ENCODE results near the gene KLF9. TPM values are rescaled to one million over a fixed set of nuclear protein-coding genes. Genes with fewer than 3 reads are reported as not detected.

The KLF9 gene
- total RNA-seq, 1 experiment from 2014 or later = 1.0 TPM

- Mint-ChIP-seq H3K27ac (no peak overlapping the region), H3K4me1 (peaks cover 8% of the 10 kb centered on the region; the same call in 1 of the 2 replicates), H3K36me3 (no peaks in the 10 kb centered on the region), H3K4me3 (no peak overlapping the region), H3K9me3 (no peaks in the 10 kb centered on the region), H3K27me3 (ENCODE audit: low read depth) (no peaks in the 10 kb centered on the region; the same call in 1 of the 2 replicates)
- CTCF ChIA-PET = no interaction called here
- ATAC-seq = no peak
- TF ChIP-seq ZNF396 (CRISPR knock-in tag; IDR thresholded peaks at IDR 0.05; ENCODE audit: borderline replicate concordance) (no peak), USF2 (CRISPR knock-in tag; IDR thresholded peaks at IDR 0.05) (no peak), ATF1 (CRISPR knock-in tag; IDR thresholded peaks at IDR 0.05) (no peak), MXD4 (CRISPR knock-in tag; IDR thresholded peaks at IDR 0.05; ENCODE audit: borderline replicate concordance) (no peak), ZMAT4 (CRISPR knock-in tag; IDR thresholded peaks at IDR 0.05) (no peak), RELA (CRISPR knock-in tag; IDR thresholded peaks at IDR 0.05; ENCODE audit: borderline replicate concordance) (no peak), NFATC4 (CRISPR knock-in tag; IDR thresholded peaks at IDR 0.05) (no peak), FOXP1 (CRISPR knock-in tag; IDR thresholded peaks at IDR 0.05; ENCODE audit: borderline replicate concordance) (no peak), ZNF317 (CRISPR knock-in tag; IDR thresholded peaks at IDR 0.05; ENCODE audit: borderline replicate concordance, low read depth) (no peak), HMGXB4 (CRISPR knock-in tag; IDR thresholded peaks at IDR 0.05) (no peak)
- TF ChIP-seq, protein P1, sequence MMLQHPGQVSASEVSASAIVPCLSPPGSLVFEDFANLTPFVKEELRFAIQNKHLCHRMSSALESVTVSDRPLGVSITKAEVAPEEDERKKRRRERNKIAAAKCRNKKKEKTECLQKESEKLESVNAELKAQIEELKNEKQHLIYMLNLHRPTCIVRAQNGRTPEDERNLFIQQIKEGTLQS (CRISPR knock-in tag; conservative IDR thresholded peaks at IDR 0.05) = no peak
- TF ChIP-seq, protein P2, sequence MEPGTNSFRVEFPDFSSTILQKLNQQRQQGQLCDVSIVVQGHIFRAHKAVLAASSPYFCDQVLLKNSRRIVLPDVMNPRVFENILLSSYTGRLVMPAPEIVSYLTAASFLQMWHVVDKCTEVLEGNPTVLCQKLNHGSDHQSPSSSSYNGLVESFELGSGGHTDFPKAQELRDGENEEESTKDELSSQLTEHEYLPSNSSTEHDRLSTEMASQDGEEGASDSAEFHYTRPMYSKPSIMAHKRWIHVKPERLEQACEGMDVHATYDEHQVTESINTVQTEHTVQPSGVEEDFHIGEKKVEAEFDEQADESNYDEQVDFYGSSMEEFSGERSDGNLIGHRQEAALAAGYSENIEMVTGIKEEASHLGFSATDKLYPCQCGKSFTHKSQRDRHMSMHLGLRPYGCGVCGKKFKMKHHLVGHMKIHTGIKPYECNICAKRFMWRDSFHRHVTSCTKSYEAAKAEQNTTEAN (CRISPR knock-in tag; IDR thresholded peaks at IDR 0.05) = no peak
- TF ChIP-seq, protein P3, sequence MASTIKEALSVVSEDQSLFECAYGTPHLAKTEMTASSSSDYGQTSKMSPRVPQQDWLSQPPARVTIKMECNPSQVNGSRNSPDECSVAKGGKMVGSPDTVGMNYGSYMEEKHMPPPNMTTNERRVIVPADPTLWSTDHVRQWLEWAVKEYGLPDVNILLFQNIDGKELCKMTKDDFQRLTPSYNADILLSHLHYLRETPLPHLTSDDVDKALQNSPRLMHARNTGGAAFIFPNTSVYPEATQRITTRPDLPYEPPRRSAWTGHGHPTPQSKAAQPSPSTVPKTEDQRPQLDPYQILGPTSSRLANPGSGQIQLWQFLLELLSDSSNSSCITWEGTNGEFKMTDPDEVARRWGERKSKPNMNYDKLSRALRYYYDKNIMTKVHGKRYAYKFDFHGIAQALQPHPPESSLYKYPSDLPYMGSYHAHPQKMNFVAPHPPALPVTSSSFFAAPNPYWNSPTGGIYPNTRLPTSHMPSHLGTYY (CRISPR knock-in tag; IDR thresholded peaks at IDR 0.05) = no peak
- TF ChIP-seq, protein P4, sequence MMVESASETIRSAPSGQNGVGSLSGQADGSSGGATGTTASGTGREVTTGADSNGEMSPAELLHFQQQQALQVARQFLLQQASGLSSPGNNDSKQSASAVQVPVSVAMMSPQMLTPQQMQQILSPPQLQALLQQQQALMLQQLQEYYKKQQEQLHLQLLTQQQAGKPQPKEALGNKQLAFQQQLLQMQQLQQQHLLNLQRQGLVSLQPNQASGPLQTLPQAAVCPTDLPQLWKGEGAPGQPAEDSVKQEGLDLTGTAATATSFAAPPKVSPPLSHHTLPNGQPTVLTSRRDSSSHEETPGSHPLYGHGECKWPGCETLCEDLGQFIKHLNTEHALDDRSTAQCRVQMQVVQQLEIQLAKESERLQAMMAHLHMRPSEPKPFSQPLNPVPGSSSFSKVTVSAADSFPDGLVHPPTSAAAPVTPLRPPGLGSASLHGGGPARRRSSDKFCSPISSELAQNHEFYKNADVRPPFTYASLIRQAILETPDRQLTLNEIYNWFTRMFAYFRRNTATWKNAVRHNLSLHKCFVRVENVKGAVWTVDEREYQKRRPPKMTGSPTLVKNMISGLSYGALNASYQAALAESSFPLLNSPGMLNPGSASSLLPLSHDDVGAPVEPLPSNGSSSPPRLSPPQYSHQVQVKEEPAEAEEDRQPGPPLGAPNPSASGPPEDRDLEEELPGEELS (CRISPR knock-in tag; IDR thresholded peaks at IDR 0.05) = no peak
- POLR2A ChIA-PET = no interaction called here
- DNase-seq (ENCODE audit: low spot score) = no peak
Measured at GRCh38 chr9:70382046-70382708, 32.3 kb downstream of the KLF9 start.

DNA sequence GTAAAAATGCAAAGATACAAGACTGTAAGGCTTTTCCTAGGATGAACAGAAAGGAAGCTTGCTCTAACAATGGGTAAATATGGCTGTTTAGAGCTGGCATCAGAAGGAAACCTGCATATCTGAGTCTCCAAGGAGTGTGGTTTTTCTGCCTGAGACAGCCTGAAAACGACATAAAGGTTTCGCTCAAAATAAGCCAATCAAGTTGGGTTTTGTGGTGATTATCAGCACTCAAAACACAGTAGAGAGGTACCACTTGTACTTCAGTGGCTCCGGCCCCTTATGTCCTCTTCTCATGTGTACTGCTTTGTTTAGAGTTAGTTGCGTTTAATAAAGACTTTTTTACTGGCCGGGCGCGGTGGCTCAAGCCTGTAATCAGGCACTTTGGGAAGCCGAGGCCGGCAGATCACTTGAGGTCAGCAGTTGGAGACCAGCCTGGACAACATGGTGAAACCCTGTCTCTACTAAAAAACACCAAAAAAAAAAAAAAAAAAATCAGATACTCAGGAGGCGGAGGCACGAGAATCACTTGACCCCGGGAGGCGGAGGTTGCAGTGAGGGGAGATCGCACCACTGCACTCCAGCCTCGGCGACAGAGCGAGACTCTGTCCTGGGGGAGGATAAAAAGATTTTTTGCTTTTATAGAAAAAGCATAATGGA is 39.4 kb downstream of the KLF9 start:
- Mint-ChIP-seq H3K4me1 (peaks cover 15% of the 10 kb centered on the region), H3K9me3 (no peaks in the 10 kb centered on the region), H3K27ac (no peak overlapping the region), H3K36me3 (no peaks in the 10 kb centered on the region), H3K27me3 (ENCODE audit: low read depth) (no peaks in the 10 kb centered on the region; the same call in 1 of the 2 replicates), H3K4me3 (no peak overlapping the region)
- ATAC-seq (no peak), DNase-seq (ENCODE audit: low spot score) (no peak)
- CTCF ChIA-PET = interaction anchor here (0.9 to 2.2 kb wide), 2 partner anchors 44 to 227 kb away, joined by 6 to 7 read pairs; no protein-coding TSS in a partner anchor
- POLR2A ChIA-PET = no interaction called here
- TF ChIP-seq ZNF219 (CRISPR knock-in tag; IDR thresholded peaks at IDR 0.05; ENCODE audit: borderline replicate concordance) (no peak), ZNF423 (CRISPR knock-in tag; IDR thresholded peaks at IDR 0.05) (no peak), ELF4 (CRISPR knock-in tag; IDR thresholded peaks at IDR 0.05; ENCODE audit: low read depth) (no peak), TP53 (CRISPR knock-in tag; IDR thresholded peaks at IDR 0.05) (no peak)
- TF ChIP-seq, protein P3 (CRISPR knock-in tag; IDR thresholded peaks at IDR 0.05) = no peak
- TF ChIP-seq, protein P5, sequence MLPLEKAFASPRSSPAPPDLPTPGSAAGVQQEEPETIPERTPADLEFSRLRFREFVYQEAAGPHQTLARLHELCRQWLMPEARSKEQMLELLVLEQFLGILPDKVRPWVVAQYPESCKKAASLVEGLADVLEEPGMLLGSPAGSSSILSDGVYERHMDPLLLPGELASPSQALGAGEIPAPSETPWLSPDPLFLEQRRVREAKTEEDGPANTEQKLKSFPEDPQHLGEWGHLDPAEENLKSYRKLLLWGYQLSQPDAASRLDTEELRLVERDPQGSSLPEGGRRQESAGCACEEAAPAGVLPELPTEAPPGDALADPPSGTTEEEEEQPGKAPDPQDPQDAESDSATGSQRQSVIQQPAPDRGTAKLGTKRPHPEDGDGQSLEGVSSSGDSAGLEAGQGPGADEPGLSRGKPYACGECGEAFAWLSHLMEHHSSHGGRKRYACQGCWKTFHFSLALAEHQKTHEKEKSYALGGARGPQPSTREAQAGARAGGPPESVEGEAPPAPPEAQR (CRISPR knock-in tag; IDR thresholded peaks at IDR 0.05) = no peak

Measured in WTC11 (cell line).